ENCODE measurements around the gene ISCU.
"Not testable (repeated sequence)": the region's sequence is repeated elsewhere in the genome, so short reads cannot be mapped to it uniquely, and the experiment has no call there.

Gene ISCU

DNA sequence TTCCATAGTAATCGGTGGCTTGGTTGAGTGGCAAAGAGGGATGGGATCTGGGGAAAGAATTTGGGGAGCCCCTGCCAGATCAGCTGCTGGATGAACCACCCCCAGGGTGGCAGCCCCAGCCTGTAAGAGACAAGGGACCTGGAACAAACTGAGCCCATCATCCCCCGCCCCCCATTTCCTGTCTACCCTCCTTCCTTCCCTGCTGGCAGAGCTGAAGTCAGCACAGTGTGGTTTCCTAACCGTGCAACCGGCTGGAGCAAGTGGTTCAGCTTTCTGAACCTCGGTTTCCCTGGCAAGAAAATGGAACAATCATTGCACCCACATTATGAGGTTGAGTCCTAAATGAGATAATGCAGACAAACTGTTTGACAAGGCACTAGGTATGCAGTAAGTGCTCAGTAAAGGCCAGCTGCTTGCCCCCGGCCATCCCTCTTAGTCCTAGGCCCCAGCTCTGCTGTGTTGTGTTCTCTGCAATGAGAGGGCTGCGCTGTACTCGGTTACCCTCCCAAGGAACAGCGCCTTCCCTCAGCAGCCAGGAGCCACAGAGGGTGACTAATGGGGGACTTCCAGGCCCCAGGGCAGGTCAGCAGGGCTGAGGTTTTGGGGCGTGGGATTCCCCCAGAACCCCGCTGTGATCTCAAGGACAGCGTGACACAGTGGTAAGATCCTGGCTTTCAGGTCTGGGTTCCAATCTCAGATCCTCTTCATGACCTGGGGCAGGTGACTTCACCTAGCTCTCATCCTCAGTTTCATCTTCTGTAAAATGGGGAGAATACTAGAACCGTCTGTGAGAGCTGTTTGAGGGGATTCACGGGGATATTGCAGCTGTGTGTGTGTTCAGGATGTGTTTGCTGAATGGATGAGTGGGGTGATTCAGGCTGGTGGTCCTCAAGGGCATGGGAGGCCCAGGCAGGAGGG is 54.8 kb downstream of the ISCU start:
- H3K4me3 ChIP-seq (ENCODE audit: low read depth, low read length), result no peak overlapping the region

DNA sequence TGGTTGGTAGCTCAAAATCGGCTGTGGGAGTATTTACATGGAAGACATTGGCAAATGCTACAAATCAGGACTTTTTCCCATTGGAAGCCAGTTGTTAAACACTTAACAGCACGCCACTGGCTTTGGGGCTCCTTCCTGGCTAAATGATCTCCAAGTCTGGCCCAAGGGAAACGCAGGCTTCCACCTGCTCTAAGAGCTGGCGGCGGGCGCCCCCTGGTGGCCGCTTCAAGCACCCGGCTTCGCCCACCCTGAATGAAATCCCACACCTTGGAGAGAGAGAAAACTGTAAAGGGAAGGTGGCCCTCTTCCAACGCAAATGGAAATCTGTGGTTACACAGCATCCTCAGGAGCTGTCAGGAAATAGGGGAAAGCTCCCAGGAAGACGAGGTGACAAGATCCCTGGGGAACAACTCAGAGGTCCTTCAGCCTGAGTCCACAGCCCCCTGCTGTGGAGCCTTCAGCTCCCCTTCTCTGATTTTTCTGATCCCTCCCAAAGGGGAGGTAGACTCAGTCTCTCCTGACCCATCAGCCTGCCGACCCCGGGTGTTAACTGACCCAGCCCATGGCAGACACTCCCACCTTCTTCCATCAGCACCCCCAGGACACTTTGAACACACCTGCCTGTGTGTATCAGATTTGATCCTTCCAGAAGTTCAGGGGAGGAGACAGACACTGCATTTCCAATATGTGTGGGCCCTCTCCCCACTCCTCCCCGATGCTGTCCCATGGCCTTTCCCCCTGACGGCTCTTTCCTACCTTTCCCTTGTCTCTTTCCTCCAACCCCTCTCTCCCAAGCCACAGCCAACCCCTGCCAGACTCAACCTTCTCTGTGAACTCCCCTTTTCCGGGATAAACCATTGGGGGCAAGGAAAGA is 55.9 kb downstream of the ISCU start:
- no peak overlapping the region for H3K4me3 ChIP-seq (ENCODE audit: low read depth, low read length)

DNA sequence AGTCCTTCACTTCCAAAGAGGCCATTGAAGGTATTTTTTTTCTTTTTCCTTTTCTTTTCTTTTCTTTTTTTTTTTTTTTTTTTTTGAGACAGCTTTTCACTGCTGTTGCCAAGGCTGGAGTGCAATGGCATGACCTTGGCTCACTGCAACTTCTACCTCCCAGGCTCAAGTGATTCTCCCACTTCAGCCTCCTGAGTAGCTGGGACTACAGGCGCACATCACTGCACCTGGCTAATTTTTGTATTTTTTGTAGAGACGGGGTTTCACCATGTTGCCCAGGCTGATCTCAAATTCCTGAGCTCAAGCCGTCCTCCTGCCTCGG is 56.5 kb downstream of the ISCU start:
- H3K4me3 ChIP-seq (ENCODE audit: low read depth, low read length), result not testable (repeated sequence)

Data from iPS-11a (cell line).